Measurements from ENCODE around the gene MRPS30. TPM values are rescaled to one million over a fixed set of nuclear protein-coding genes. Genes with fewer than 3 reads are reported as not detected.

Gene MRPS30
- total and polyA plus RNA-seq, 2 of the 13 experiments (the other 11 are each of a cell fraction or from before 2014, with no cell fraction given): 36.4 to 67.6 TPM

- H3K4me2 ChIP-seq (ENCODE audit: low read depth, low read length): no peak overlapping the region
- no peaks in the 10 kb centered on the region for H4K20me1 ChIP-seq (ENCODE audit: insufficient read depth, low read length)
- H3K4me3 ChIP-seq (replicated peaks in 1 of 3; ENCODE audit: insufficient read depth in 1 of 3, low read depth in 2 of 3, low read length in 3 of 3): no peak overlapping the region
- no peaks in the 10 kb centered on the region for H3K36me3 ChIP-seq (replicated peaks in 1 of 2; ENCODE audit: control insufficient read depth in 1 of 2, insufficient read depth in 2 of 2, low read length in 2 of 2)
- ChIA-PET POLR2A (no interaction called here), CTCF (ENCODE audit: low intra/inter-chr PET ratio, low total read pairs) (no interaction called here)
- FAIRE-seq (no peak), ATAC-seq (no peak), DNase-seq (ENCODE audit: low spot score) (no peak)
- BruUV-seq (replicated peaks): no TSS peak
- H3K27me3 ChIP-seq (ENCODE audit: control insufficient read depth in 1 of 2, insufficient read depth in 2 of 2, low read length in 2 of 2): no peaks in the 10 kb centered on the region
- no peak overlapping the region for H2AFZ ChIP-seq (ENCODE audit: low read length)
- intact Hi-C loops (cut with micrococcal nuclease; ENCODE audit: unreplicated experiment): no loop called here
- no peak for TF ChIP-seq TFDP1 (CRISPR knock-in tag; IDR thresholded peaks at IDR 0.05; ENCODE audit: borderline replicate concordance)
- TF ChIP-seq ZNF496 (CRISPR knock-in tag; IDR thresholded peaks at IDR 0.05; ENCODE audit: insufficient replicate concordance): no peak
- no peak for TF ChIP-seq DBP (CRISPR knock-in tag; IDR thresholded peaks at IDR 0.05; ENCODE audit: not compliant biosample characterization)
- TF ChIP-seq SNRNP70 (IDR thresholded peaks at IDR 0.05; ENCODE audit: low read depth, low read length): no peak
- no peak for TF ChIP-seq ZNF260 (CRISPR knock-in tag; IDR thresholded peaks at IDR 0.05; ENCODE audit: borderline replicate concordance, low read depth)
- no peak for TF ChIP-seq ZNF251 (CRISPR knock-in tag; IDR thresholded peaks at IDR 0.05)
- no peak for TF ChIP-seq NR3C1 (CRISPR knock-in tag; IDR thresholded peaks at IDR 0.05)
- no peak for TF ChIP-seq TFE3 (CRISPR knock-in tag; IDR thresholded peaks at IDR 0.05)
- no peak for TF ChIP-seq CCDC6 (CRISPR knock-in tag; IDR thresholded peaks at IDR 0.05)
- no peak for TF ChIP-seq CHD4 (IDR thresholded peaks at IDR 0.05; ENCODE audit: borderline replicate concordance, low read length)
- no peak for TF ChIP-seq POLR2G (IDR thresholded peaks at IDR 0.05; ENCODE audit: low read depth, low read length)
- no peak for TF ChIP-seq ZNF383 (CRISPR knock-in tag; IDR thresholded peaks at IDR 0.05; ENCODE audit: borderline replicate concordance)
- no peak for TF ChIP-seq SRSF9 (IDR thresholded peaks at IDR 0.05; ENCODE audit: borderline replicate concordance, insufficient read depth, low read depth, low read length, poor library complexity, severe bottlenecking)
- no peak for TF ChIP-seq MTF2 (CRISPR knock-in tag; IDR thresholded peaks at IDR 0.05; ENCODE audit: borderline replicate concordance)
- TF ChIP-seq ZNF75D (CRISPR knock-in tag; IDR thresholded peaks at IDR 0.05; ENCODE audit: borderline replicate concordance): no peak
- no peaks in the 10 kb centered on the region for H3K9me3 ChIP-seq (ENCODE audit: low read length)
- in situ Hi-C loops (cut with HindIII; ENCODE audit: extremely low pct_ligation_motif_present, low pct_unique_long_range_greater_than_20kb): no loop called here
- H3K4me1 ChIP-seq (ENCODE audit: insufficient read depth, low read length): no peaks in the 10 kb centered on the region
- H3K9ac ChIP-seq (ENCODE audit: insufficient read depth, low read depth, low read length): no peak overlapping the region
- H3K79me2 ChIP-seq (ENCODE audit: insufficient read depth, low read length): no peaks in the 10 kb centered on the region
- 69% methylated on average over 4 of the region's 4 CpGs for WGBS (ENCODE audit: low lambda C conversion rate)
- no peak overlapping the region for H3K27ac ChIP-seq (ENCODE audit: extremely low read length, insufficient read depth, low read length)
These were observed 37.0 kb downstream of the MRPS30 start for GRCh38 chr5:44845777-44846176.

All from HepG2 (cell line).